Gastrocnemius medialis (tissue), 4 donors: ENCODE data around the gene TEKT1. TPM values are rescaled to one million over a fixed set of nuclear protein-coding genes. Genes with fewer than 3 reads are reported as not detected.

Experiments
- ATAC-seq, 2 donors: fragments of 150-250 bp; one replicate each; pipeline ENCODE4 v1.9.1; 2016
- DNase-seq, 2 donors: peaks; one replicate each; pipeline ENCODE4 v3.0.0-alpha.2; 2019
- H3K27ac ChIP-seq, 4 donors: fragments of 200-600 bp; sonication (generic); 1 replicate in 1 of 4; 2 replicates in 3 of 4; pipeline ENCODE4 v1.5.1; 2016 to 2018; ENCODE audit warnings: mild to moderate bottlenecking in 2 of 4, moderate library complexity in 1 of 4
- H3K27me3 ChIP-seq, 3 donors: fragments of 200-600 bp; sonication (generic) in 2 of 3; 1 replicate in 1 of 3; 2 replicates in 2 of 3; pipeline versions ENCODE4 v1.5.1 to v1.6.0; 2016 to 2019; ENCODE audit warnings: mild to moderate bottlenecking in 1 of 3, moderate library complexity in 1 of 3
- H3K36me3 ChIP-seq, 2 donors: fragments of 200-600 bp; sonication (generic) in 1 of 2; one replicate each; pipeline ENCODE4 v1.5.1; 2017 to 2018
- H3K4me1 ChIP-seq, 2 donors: fragments of 200-600 bp; sonication (generic) in 1 of 2; one replicate each; pipeline ENCODE4 v1.5.1; 2016 to 2017; ENCODE audit warnings: mild to moderate bottlenecking in 2 of 2
- H3K4me3 ChIP-seq, 4 donors: fragments of 200-600 bp; sonication (generic) in 3 of 4; 1 replicate in 1 of 4; 2 replicates in 3 of 4; pipeline ENCODE4 v1.5.1; 2016 to 2019; ENCODE audit warnings: mild to moderate bottlenecking in 2 of 4
- H3K9me3 ChIP-seq, 3 donors: fragments of 200-600 bp; sonication (generic) in 2 of 3; 1 replicate in 1 of 3; 2 replicates in 2 of 3; pipeline ENCODE4 v1.5.1; 2016 to 2019
- CTCF ChIP-seq, 5 experiments: fragments of 450-650 bp in 3 of 5; fragments of 200-600 bp in 2 of 5; sonication (generic) in 2 of 5; IDR thresholded peaks in 4 of 5; conservative IDR thresholded peaks in 1 of 5; 1 replicate in 4 of 5; 2 replicates in 1 of 5; pipeline ENCODE4 v1.5.1; 2016 to 2019; ENCODE audit warnings: antibody characterized with exemption in 5 of 5, mild to moderate bottlenecking in 3 of 5, moderate library complexity in 3 of 5
- POLR2A ChIP-seq, 2 donors: fragments of 450-650 bp; IDR thresholded peaks; one replicate each; pipeline ENCODE4 v1.6.1; 2017; ENCODE audit warnings: antibody characterized with exemption in 2 of 2, mild to moderate bottlenecking in 2 of 2, moderate library complexity in 2 of 2
- in situ Hi-C, 4 donors: fragments of 200-750 bp; cut with MboI; loops; one replicate each; pipeline versions ENCODE4 v1.15.0 to v1.8.0; 2017; ENCODE audit warnings: low sequenced_read_pairs in 4 of 4
- intact Hi-C: fragments of 100-400 bp; cut with DNase I; formaldehyde crosslinking; loops from one replicate; pipeline ENCODE4 v1.15.1; 2023; ENCODE audit warnings: low total_unique reads
- total RNA-seq, 4 donors: library from RNA; depleted of rRNA; stranded (reverse); fragments of >200 nt; gene quantifications; one replicate each; pipeline versions ENCODE4 v1.1.0 to v1.2.3, GENCODE V29; 2016

Gene TEKT1
- total RNA-seq, 4 donors from 2014 or later = not detected

GRCh38 chr17:6789146-6789545 lies 42.4 kb downstream of the TEKT1 start:
- Histone ChIP-seq H3K4me1 (no peaks in the 10 kb centered on the region), H3K27ac (no peak overlapping the region), H3K9me3 (no peaks in the 10 kb centered on the region), H3K4me3 (no peak overlapping the region), H3K27me3 (peaks cover 4 to 11% (median 5%) of the 10 kb centered on the region in 3 donors), H3K36me3 (no peaks in the 10 kb centered on the region)
- DNase-seq (no peak), ATAC-seq (no peak)
- in situ Hi-C loops = loop anchor here in 1 of 4 donors (25.0 kb wide), 1 partner anchor 102 kb away; no protein-coding TSS in a partner anchor
- intact Hi-C loops = no loop called here
- TF ChIP-seq CTCF (IDR thresholded peaks at IDR 0.05 in 4 of 5, conservative IDR thresholded peaks at IDR 0.05 in 1 of 5) = no peak
- no peak for TF ChIP-seq POLR2A (IDR thresholded peaks at IDR 0.05)

- no peaks in the 10 kb centered on the region for H3K36me3 ChIP-seq
- H3K4me1 ChIP-seq = no peaks in the 10 kb centered on the region
- no peak overlapping the region for H3K27ac ChIP-seq
- peaks cover 5 to 6% (median 6%) of the 10 kb centered on the region in 3 donors for H3K27me3 ChIP-seq
- H3K9me3 ChIP-seq = no peaks in the 10 kb centered on the region
- in situ Hi-C loops = loop anchor here in 1 of 4 donors (25.0 kb wide), 1 partner anchor 100 kb away; no protein-coding TSS in a partner anchor
- intact Hi-C loops = no loop called here
- no peak for ATAC-seq
- TF ChIP-seq POLR2A (IDR thresholded peaks at IDR 0.05) (no peak), CTCF (IDR thresholded peaks at IDR 0.05 in 4 of 5, conservative IDR thresholded peaks at IDR 0.05 in 1 of 5) (no peak)
- no peak for DNase-seq
- no peak overlapping the region for H3K4me3 ChIP-seq
Measured at GRCh38 chr17:6787081-6787693, 44.3 kb downstream of the TEKT1 start.

- ATAC-seq = no peak
- DNase-seq = no peak
Measured at GRCh38 chr17:6786618-6787017, 44.9 kb downstream of the TEKT1 start.

GRCh38 chr17:6782244-6782643 lies 49.3 kb downstream of the TEKT1 start:
- peaks cover 0 to 10% (median 2%) of the 10 kb centered on the region in 3 donors for H3K27me3 ChIP-seq
- H3K9me3 ChIP-seq = no peaks in the 10 kb centered on the region
- no peak overlapping the region for H3K27ac ChIP-seq
- intact Hi-C loops (no loop called here), in situ Hi-C loops (loop anchor here in 1 of 4 donors (25.0 kb wide), 1 partner anchor 95 kb away; no protein-coding TSS in a partner anchor)
- no peak overlapping the region for H3K4me3 ChIP-seq
- no peak for DNase-seq
- no peak for TF ChIP-seq POLR2A (IDR thresholded peaks at IDR 0.05)
- no peak for TF ChIP-seq CTCF (IDR thresholded peaks at IDR 0.05 in 4 of 5, conservative IDR thresholded peaks at IDR 0.05 in 1 of 5)
- no peaks in the 10 kb centered on the region for H3K36me3 ChIP-seq
- no peak for ATAC-seq
- no peaks in the 10 kb centered on the region for H3K4me1 ChIP-seq

More at GRCh38 chr17:6786618-6787017, 44.9 kb downstream of the TEKT1 start:
- Histone ChIP-seq H3K9me3 (no peaks in the 10 kb centered on the region), H3K4me3 (no peak overlapping the region), H3K36me3 (no peaks in the 10 kb centered on the region), H3K4me1 (no peaks in the 10 kb centered on the region), H3K27ac (no peak overlapping the region), H3K27me3 (peaks cover 5 to 8% (median 6%) of the 10 kb centered on the region in 3 donors)
- intact Hi-C loops (no loop called here), in situ Hi-C loops (loop anchor here in 1 of 4 donors (25.0 kb wide), 1 partner anchor 99 kb away; no protein-coding TSS in a partner anchor)
- TF ChIP-seq POLR2A (IDR thresholded peaks at IDR 0.05) (no peak), CTCF (IDR thresholded peaks at IDR 0.05 in 4 of 5, conservative IDR thresholded peaks at IDR 0.05 in 1 of 5) (no peak)
